Measurements from ENCODE around the gene GADL1.

Gene GADL1

DNA sequence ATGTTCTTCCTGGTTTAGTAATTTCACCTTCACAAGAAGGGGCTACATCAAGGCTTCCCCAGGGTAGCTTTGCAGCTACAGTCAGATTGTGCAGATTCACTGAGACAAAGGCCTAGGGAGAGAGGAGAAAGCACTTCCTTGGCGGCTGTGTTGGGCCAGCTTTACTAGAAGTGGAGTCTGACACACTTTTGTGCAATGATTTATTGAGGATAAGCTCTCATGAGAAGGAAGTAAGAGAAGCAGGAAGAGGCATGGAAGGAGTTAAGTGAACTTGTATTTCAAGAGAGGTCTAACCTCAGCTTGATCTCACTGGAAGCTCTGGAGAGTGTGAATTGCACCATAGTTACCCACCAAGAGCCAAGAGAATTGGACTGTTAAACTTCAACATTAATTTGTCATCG, 209.2 kb downstream of the GADL1 start:
- no peaks in the 10 kb centered on the region for H3K27me3 ChIP-seq (ENCODE audit: control insufficient read depth, low read length)
- H3K27ac ChIP-seq (ENCODE audit: low read depth, low read length), result no peak overlapping the region
- no peaks in the 10 kb centered on the region for H3K9me2 ChIP-seq (replicated peaks; ENCODE audit: control insufficient read depth, low read length)
- 0 out of 2 replicates have a peak, but pooled peaks cover 2% of the 10 kb centered on the region for H3K4me1 ChIP-seq (ENCODE audit: control insufficient read depth, low read length)
- H4K20me1 ChIP-seq (ENCODE audit: control insufficient read depth, insufficient read depth, low read depth, low read length), result no peaks in the 10 kb centered on the region
- peaks cover 25% of the 10 kb centered on the region for H3K36me3 ChIP-seq (ENCODE audit: control insufficient read depth, low read length)
- H3K79me2 ChIP-seq (ENCODE audit: control insufficient read depth, low read length), result no peaks in the 10 kb centered on the region
- no peak overlapping the region for H3K4me2 ChIP-seq (ENCODE audit: low read length)
- no peak for TF ChIP-seq EZH2phosphoT487 (IDR thresholded peaks at IDR 0.05; ENCODE audit: borderline replicate concordance, low read length)
- TF ChIP-seq, protein P1, sequence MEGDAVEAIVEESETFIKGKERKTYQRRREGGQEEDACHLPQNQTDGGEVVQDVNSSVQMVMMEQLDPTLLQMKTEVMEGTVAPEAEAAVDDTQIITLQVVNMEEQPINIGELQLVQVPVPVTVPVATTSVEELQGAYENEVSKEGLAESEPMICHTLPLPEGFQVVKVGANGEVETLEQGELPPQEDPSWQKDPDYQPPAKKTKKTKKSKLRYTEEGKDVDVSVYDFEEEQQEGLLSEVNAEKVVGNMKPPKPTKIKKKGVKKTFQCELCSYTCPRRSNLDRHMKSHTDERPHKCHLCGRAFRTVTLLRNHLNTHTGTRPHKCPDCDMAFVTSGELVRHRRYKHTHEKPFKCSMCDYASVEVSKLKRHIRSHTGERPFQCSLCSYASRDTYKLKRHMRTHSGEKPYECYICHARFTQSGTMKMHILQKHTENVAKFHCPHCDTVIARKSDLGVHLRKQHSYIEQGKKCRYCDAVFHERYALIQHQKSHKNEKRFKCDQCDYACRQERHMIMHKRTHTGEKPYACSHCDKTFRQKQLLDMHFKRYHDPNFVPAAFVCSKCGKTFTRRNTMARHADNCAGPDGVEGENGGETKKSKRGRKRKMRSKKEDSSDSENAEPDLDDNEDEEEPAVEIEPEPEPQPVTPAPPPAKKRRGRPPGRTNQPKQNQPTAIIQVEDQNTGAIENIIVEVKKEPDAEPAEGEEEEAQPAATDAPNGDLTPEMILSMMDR (IDR thresholded peaks at IDR 0.05; ENCODE audit: low read depth, low read length, poor library complexity, severe bottlenecking), result no peak
- no peaks in the 10 kb centered on the region for H3F3A ChIP-seq (ENCODE audit: control insufficient read depth, insufficient read depth)
- H3K9me3 ChIP-seq (ENCODE audit: control insufficient read depth, insufficient read depth, low read length), result no peaks in the 10 kb centered on the region
- no peak overlapping the region for H3K4me3 ChIP-seq (ENCODE audit: low read length)

DNA sequence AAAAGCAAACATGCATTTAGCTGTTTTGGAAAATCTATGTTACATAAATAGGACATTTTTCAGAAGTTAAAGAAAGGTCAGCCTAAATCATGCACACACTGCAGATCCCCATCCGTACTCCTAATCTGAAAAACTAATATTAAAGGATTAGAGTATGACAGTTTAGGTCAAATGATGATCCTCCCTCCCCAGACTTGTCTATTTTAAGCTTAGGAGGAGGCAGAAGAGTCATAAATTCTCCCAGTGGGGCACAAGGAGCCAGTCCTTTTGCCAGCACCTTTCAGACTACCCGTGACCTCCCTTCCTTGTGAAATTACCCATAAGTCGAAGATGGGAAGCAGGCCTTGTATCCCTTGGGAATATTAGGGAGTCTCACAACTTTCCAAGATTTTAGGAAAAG, 210.1 kb downstream of the GADL1 start:
- Histone ChIP-seq H4K20me1 (ENCODE audit: control insufficient read depth, insufficient read depth, low read depth, low read length) (no peaks in the 10 kb centered on the region), H3F3A (ENCODE audit: control insufficient read depth, insufficient read depth) (no peaks in the 10 kb centered on the region), H3K4me2 (ENCODE audit: low read length) (no peak overlapping the region), H3K79me2 (ENCODE audit: control insufficient read depth, low read length) (no peaks in the 10 kb centered on the region), H3K27me3 (ENCODE audit: control insufficient read depth, low read length) (no peaks in the 10 kb centered on the region), H3K27ac (ENCODE audit: low read depth, low read length) (no peak overlapping the region), H3K36me3 (ENCODE audit: control insufficient read depth, low read length) (peaks cover 18% of the 10 kb centered on the region), H3K9me3 (ENCODE audit: control insufficient read depth, insufficient read depth, low read length) (no peaks in the 10 kb centered on the region), H3K4me3 (ENCODE audit: low read length) (no peak overlapping the region), H3K9me2 (replicated peaks; ENCODE audit: control insufficient read depth, low read length) (no peaks in the 10 kb centered on the region), H3K4me1 (ENCODE audit: control insufficient read depth, low read length) (0 out of 2 replicates have a peak, but pooled peaks cover 2% of the 10 kb centered on the region)
- no peak for TF ChIP-seq EZH2phosphoT487 (IDR thresholded peaks at IDR 0.05; ENCODE audit: borderline replicate concordance, low read length)
- TF ChIP-seq, protein P1 (IDR thresholded peaks at IDR 0.05; ENCODE audit: low read depth, low read length, poor library complexity, severe bottlenecking), result no peak

DNA sequence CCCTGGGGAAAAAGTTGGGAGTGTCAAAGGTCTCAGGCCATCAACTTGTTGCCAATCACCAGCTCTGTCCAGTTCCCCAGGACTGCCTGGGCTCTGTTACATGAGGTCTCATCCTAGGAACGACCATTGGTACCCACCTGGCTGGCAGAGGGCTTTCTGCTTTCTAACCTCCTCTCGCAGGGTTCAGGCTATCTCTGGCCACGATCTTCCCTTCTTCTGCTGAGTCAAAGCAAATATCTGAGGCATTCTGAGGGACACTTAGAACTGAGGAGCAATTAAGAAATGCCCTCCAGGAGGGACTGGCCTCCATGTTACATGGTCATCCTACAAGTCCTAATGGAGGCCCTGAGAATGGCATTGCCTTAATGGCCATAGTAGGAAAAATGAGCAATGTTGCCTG, 210.7 kb downstream of the GADL1 start:
- Histone ChIP-seq H3K4me1 (ENCODE audit: control insufficient read depth, low read length) (no peaks in the 10 kb centered on the region), H3F3A (ENCODE audit: control insufficient read depth, insufficient read depth) (no peaks in the 10 kb centered on the region), H3K4me3 (ENCODE audit: low read length) (no peak overlapping the region), H3K4me2 (ENCODE audit: low read length) (no peak overlapping the region), H3K36me3 (ENCODE audit: control insufficient read depth, low read length) (peaks cover 17% of the 10 kb centered on the region), H3K9me3 (ENCODE audit: control insufficient read depth, insufficient read depth, low read length) (no peaks in the 10 kb centered on the region), H3K27ac (ENCODE audit: low read depth, low read length) (no peak overlapping the region), H3K79me2 (ENCODE audit: control insufficient read depth, low read length) (no peaks in the 10 kb centered on the region), H4K20me1 (ENCODE audit: control insufficient read depth, insufficient read depth, low read depth, low read length) (no peaks in the 10 kb centered on the region), H3K9me2 (replicated peaks; ENCODE audit: control insufficient read depth, low read length) (no peaks in the 10 kb centered on the region), H3K27me3 (ENCODE audit: control insufficient read depth, low read length) (no peaks in the 10 kb centered on the region)
- TF ChIP-seq, protein P1 (IDR thresholded peaks at IDR 0.05; ENCODE audit: low read depth, low read length, poor library complexity, severe bottlenecking), result no peak
- TF ChIP-seq EZH2phosphoT487 (IDR thresholded peaks at IDR 0.05; ENCODE audit: borderline replicate concordance, low read length), result no peak

All from DOHH2 (cell line).